K562 (cell line): ENCODE measurements around the gene ILF3. TPM values are rescaled to one million over a fixed set of nuclear protein-coding genes. Genes with fewer than 3 reads are reported as not detected.

ENCODE experiments used
- ARID2 ChIP-seq: fragments of 450-650 bp; IDR thresholded peaks from 2 replicates; pipeline ENCODE4 v1.6.1; 2017; ENCODE audit warnings: antibody characterized with exemption, mild to moderate bottlenecking
- GABPB1 ChIP-seq: sonication (generic); formaldehyde crosslinking; IDR thresholded peaks from 2 replicates; pipeline ENCODE4 v1.8.0; 2022; ENCODE audit warnings: mild to moderate bottlenecking, missing genetic modification reagents
- MAX ChIP-seq: sonication (generic); formaldehyde crosslinking; IDR thresholded peaks from 2 replicates; pipeline ENCODE4 v1.9.0; 2022; ENCODE audit warnings: mild to moderate bottlenecking, missing genetic modification reagents
- MAZ ChIP-seq, 2 experiments: fragments of 450-650 bp in 1 of 2; sonication (generic) in 1 of 2; formaldehyde crosslinking; IDR thresholded peaks in 1 of 2; conservative IDR thresholded peaks in 1 of 2; 2 replicates each; pipeline versions ENCODE4 v1.4.0 to v1.5.0; 2020; ENCODE audit warnings: mild to moderate bottlenecking in 1 of 2, missing genetic modification reagents in 1 of 2
- NFE2 ChIP-seq: IDR thresholded peaks from 2 replicates; pipeline ENCODE4 v1.6.1; 2014; ENCODE audit warnings: antibody characterized with exemption, low read depth
- NR2F6 ChIP-seq: fragments of 450-650 bp; formaldehyde crosslinking; IDR thresholded peaks from 2 replicates; pipeline ENCODE4 v1.4.0; 2020; ENCODE audit warnings: mild to moderate bottlenecking
- POLR2G ChIP-seq: fragments of 200-400 bp; formaldehyde crosslinking; IDR thresholded peaks from 2 replicates; pipeline ENCODE4 v1.6.1; 2017; ENCODE audit warnings: low read depth, mild to moderate bottlenecking, antibody characterized with exemption, low read length, moderate library complexity
- RBM39 ChIP-seq: fragments of 200-400 bp; formaldehyde crosslinking; optimal IDR thresholded peaks from 2 replicates; pipeline ENCODE3; 2018; ENCODE audit warnings: low read depth, low read length
- RERE ChIP-seq: sonication (generic); formaldehyde crosslinking; IDR thresholded peaks from 2 replicates; pipeline ENCODE4 v1.8.0; 2023; ENCODE audit warnings: missing genetic modification reagents, mild to moderate bottlenecking, borderline replicate concordance
- SNIP1 ChIP-seq: fragments of 450-650 bp; IDR thresholded peaks from 2 replicates; pipeline ENCODE4 v1.7.1; 2017; ENCODE audit warnings: low read depth, mild to moderate bottlenecking
- TAF1 ChIP-seq: IDR thresholded peaks from 2 replicates; pipeline ENCODE4 v1.6.1; 2011; ENCODE audit warnings: mild to moderate bottlenecking, low read length, moderate library complexity; ENCODE audit not compliant: insufficient read depth, control insufficient read depth, severe bottlenecking; ENCODE audit errors: extremely low read depth
- VEZF1 ChIP-seq: fragments of 200-800 bp; sonication (Bioruptor generic); IDR thresholded peaks from 2 replicates; pipeline ENCODE4 v1.6.1; 2017; ENCODE audit warnings: missing genetic modification characterization, missing compliant biosample characterization
- XRCC5 ChIP-seq: fragments of 200-400 bp; formaldehyde crosslinking; IDR thresholded peaks from 2 replicates; pipeline ENCODE4 v1.6.1; 2017; ENCODE audit warnings: low read depth, mild to moderate bottlenecking, low read length
- ZBTB7A ChIP-seq: IDR thresholded peaks from 2 replicates; pipeline ENCODE4 v1.6.1; 2011; ENCODE audit warnings: low read depth, mild to moderate bottlenecking, low read length, moderate library complexity, borderline replicate concordance; ENCODE audit not compliant: control insufficient read depth
- ZBTB9 ChIP-seq: fragments of 450-650 bp; formaldehyde crosslinking; IDR thresholded peaks from 2 replicates; pipeline ENCODE4 v1.4.0; 2020; ENCODE audit warnings: mild to moderate bottlenecking, moderate library complexity
- ZNF174 ChIP-seq: fragments of 250-450 bp; sonication (Bioruptor Pico); IDR thresholded peaks from 2 replicates; pipeline ENCODE4 v1.4.0; 2020; ENCODE audit warnings: mild to moderate bottlenecking
- polyA plus RNA-seq, 8 experiments: library from polyadenylated mRNA; depleted of rRNA in 4 of 8; stranded (reverse) in 5 of 8; unstranded in 3 of 8; fragments of >200 nt; fragmentation: Nextera tagmentation in 2 of 8; fragmentation: Illumina TruSeq in 1 of 8; extraction: Ambion mirVana in 2 of 8; extraction: Trizol in 1 of 8; gene quantifications; 2 replicates each; pipeline versions ENCODE4 v1.2.1 to v1.2.3, GENCODE V29; 2011 to 2014; ENCODE audit warnings: inconsistent platforms in 1 of 8, missing spikeins in 1 of 8
- total RNA-seq, 7 experiments: library from RNA; depleted of rRNA in 6 of 7; stranded (reverse); fragments of >200 nt in 6 of 7; fragmentation: Illumina TruSeq in 2 of 7; extraction: Trizol in 2 of 7; gene quantifications; 2 replicates each; pipeline versions ENCODE4 v1.2.1 to v1.2.3, GENCODE V29; 2011 to 2021; ENCODE audit warnings: low replicate concordance in 1 of 7

The ILF3 gene
- total and polyA plus RNA-seq, 9 of the 15 experiments (the other 6 are each of a cell fraction or from before 2014, with no cell fraction given) = 26.0 to 453 (median 175) TPM

GRCh38 chr19:10644260-10645007 is 9.7 kb upstream of the ILF3 start (continued):
- TF ChIP-seq VEZF1 (peak; percentile 42; the same call in 1 of the 2 replicates), RBM39 (no peak), ZBTB9 (CRISPR knock-in tag) (peak; percentile 52; the same call in 1 of the 2 replicates), NR2F6 (no peak), SNIP1 (peak; percentile 69; the same call in 1 of the 2 replicates), ZBTB7A (no peak), XRCC5 (peak; percentile 66; the same call in 1 of the 2 replicates), TAF1 (no peak), GABPB1 (CRISPR knock-in tag) (0 out of 2 replicates have a peak, but pooled peaks have one; percentile 40), MAZ (CRISPR knock-in tag; conservative IDR thresholded peaks at IDR 0.05 in 1 of 2, IDR thresholded peaks at IDR 0.05 in 1 of 2) (peak in 1 of 2 experiments; percentile 69; a peak in 3 of 4 replicates), ARID2 (peak; percentile 96), MAX (CRISPR knock-in tag) (peak; percentile 93), ZNF174 (CRISPR knock-in tag) (no peak), RERE (CRISPR knock-in tag) (no peak), POLR2G (0 out of 2 replicates have a peak, but pooled peaks have one; percentile 20), NFE2 (no peak)
